MG63 (cell line): ENCODE data around the gene EDIL3. TPM values are rescaled to one million over a fixed set of nuclear protein-coding genes. Genes with fewer than 3 reads are reported as not detected.
A peak's percentile ranks its signal among the peaks of the same experiment; 100 is the strongest.
"Not testable (repeated sequence)": the region's sequence is repeated elsewhere in the genome, so short reads cannot be mapped to it uniquely, and the experiment has no call there.

Experiments
- DNase-seq: peaks from one replicate; pipeline ENCODE4 v3.0.0-alpha.2; 2020
- H3K27me3 ChIP-seq: fragments of 250-450 bp; sonication (Bioruptor Pico); 2 replicates; pipeline ENCODE4 v1.5.1; 2020; ENCODE audit warnings: mild to moderate bottlenecking, moderate library complexity
- H3K36me3 ChIP-seq: fragments of 250-450 bp; sonication (Bioruptor Pico); 2 replicates; pipeline ENCODE4 v1.5.1; 2020; ENCODE audit warnings: mild to moderate bottlenecking, moderate library complexity
- H3K4me3 ChIP-seq: fragments of 250-450 bp; sonication (Bioruptor Pico); 2 replicates; pipeline ENCODE4 v1.5.1; 2020; ENCODE audit warnings: mild to moderate bottlenecking, moderate library complexity
- H3K9me3 ChIP-seq: fragments of 250-450 bp; sonication (Bioruptor Pico); 2 replicates; pipeline ENCODE4 v1.5.1; 2020; ENCODE audit warnings: mild to moderate bottlenecking, moderate library complexity
- total RNA-seq: library from RNA; depleted of rRNA; stranded (reverse); fragments of >200 nt; shearing (Covaris generic); gene quantifications from 2 replicates; pipeline ENCODE4 v1.2.3, GENCODE V29; 2014; ENCODE audit warnings: low replicate concordance

The EDIL3 gene
- total RNA-seq, 1 experiment from 2014 or later: 3.0 TPM

- no peaks in the 10 kb centered on the region for H3K9me3 ChIP-seq
- DNase-seq: no peak
- H3K4me3 ChIP-seq: no peak overlapping the region
- no peaks in the 10 kb centered on the region for H3K36me3 ChIP-seq
- H3K27me3 ChIP-seq: no peaks in the 10 kb centered on the region
Measured at GRCh38 chr5:84343171-84343570, 41.5 kb downstream of the EDIL3 start.

DNA sequence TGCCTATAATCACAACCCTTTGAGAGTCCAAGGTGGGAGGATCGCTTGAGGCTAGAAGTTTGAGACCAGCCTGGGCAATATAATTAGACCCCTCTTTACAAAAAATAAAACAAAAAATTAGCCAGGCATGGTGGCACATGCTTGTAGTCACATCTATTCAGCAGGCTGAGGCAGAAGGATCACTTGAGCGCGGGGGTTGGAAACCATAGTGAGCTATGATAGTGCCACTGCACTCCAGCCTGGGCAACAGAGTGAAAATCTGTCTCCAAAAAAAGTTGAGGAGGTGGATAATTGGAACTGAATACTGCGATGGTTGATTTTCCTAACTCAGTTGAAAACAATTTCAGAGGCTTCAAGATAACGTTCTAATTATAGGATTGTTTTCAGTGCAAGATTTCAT, 52.6 kb downstream of the EDIL3 start:
- H3K4me3 ChIP-seq: no peak overlapping the region
- H3K36me3 ChIP-seq: no peaks in the 10 kb centered on the region
- no peak for DNase-seq
- no peaks in the 10 kb centered on the region for H3K27me3 ChIP-seq
- H3K9me3 ChIP-seq: no peaks in the 10 kb centered on the region

- H3K9me3 ChIP-seq: peaks cover 5% of the 10 kb centered on the region
- no peaks in the 10 kb centered on the region for H3K36me3 ChIP-seq
- H3K27me3 ChIP-seq: no peaks in the 10 kb centered on the region
- no peak overlapping the region for H3K4me3 ChIP-seq
- no peak for DNase-seq
Measured at GRCh38 chr5:84327591-84327990, 57.1 kb downstream of the EDIL3 start.

DNA sequence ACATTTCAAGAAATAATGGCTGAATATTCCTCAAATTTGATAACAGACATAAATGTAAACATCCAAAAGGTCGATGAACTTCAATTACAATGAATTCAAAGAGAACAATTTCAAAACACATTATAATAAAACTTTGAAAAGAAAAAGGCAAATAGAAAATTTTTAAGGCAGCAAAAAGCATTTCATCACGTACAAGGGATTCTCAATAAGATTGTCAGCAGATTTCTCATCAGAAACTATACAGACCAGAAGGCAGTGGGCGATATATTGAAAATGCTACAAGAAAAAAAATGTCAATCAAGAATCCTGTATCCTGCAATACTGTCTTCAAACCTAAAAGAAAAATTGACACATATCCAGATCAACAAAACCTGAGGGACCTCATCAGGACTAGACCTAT, 62.0 kb downstream of the EDIL3 start:
- Histone ChIP-seq H3K36me3 (no peaks in the 10 kb centered on the region), H3K9me3 (peaks cover 5% of the 10 kb centered on the region), H3K4me3 (no peak overlapping the region), H3K27me3 (no peaks in the 10 kb centered on the region)
- DNase-seq: no peak

- H3K9me3 ChIP-seq, DNase-seq, H3K27me3 ChIP-seq, H3K4me3 ChIP-seq, H3K36me3 ChIP-seq: not testable (repeated sequence)
Measured at GRCh38 chr5:84317826-84318225, 66.9 kb downstream of the EDIL3 start.

DNA sequence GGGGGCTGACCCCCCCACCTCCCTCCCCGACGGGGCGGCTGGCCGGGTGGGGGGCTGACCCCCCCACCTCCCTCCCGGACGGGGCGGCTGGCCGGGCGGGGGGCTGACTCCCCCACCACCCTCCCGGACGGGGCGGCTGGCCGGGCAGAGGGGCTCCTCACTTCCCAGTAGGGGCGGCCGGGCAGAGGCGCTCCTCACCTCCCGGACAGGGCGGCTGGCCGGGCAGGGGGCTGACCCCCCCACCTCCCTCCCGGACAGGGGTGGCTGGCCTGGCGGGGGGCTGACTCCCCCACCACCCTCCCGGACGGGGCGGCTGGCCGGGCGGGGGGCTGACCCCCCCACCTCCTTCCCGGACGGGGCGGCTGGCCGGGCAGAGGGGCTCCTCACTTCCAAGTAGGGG, 72.4 kb downstream of the EDIL3 start:
- H3K27me3 ChIP-seq, H3K9me3 ChIP-seq, H3K36me3 ChIP-seq, DNase-seq, H3K4me3 ChIP-seq: not testable (repeated sequence)

GRCh38 chr5:84309850-84310249, 74.8 kb downstream of the EDIL3 start:
- H3K27me3 ChIP-seq, H3K9me3 ChIP-seq, H3K36me3 ChIP-seq, H3K4me3 ChIP-seq, DNase-seq: not testable (repeated sequence)

- Histone ChIP-seq H3K9me3 (no peaks in the 10 kb centered on the region), H3K27me3 (no peaks in the 10 kb centered on the region), H3K36me3 (no peaks in the 10 kb centered on the region), H3K4me3 (no peak overlapping the region)
- DNase-seq: no peak
Measured at GRCh38 chr5:84306601-84307000, 78.1 kb downstream of the EDIL3 start.

DNA sequence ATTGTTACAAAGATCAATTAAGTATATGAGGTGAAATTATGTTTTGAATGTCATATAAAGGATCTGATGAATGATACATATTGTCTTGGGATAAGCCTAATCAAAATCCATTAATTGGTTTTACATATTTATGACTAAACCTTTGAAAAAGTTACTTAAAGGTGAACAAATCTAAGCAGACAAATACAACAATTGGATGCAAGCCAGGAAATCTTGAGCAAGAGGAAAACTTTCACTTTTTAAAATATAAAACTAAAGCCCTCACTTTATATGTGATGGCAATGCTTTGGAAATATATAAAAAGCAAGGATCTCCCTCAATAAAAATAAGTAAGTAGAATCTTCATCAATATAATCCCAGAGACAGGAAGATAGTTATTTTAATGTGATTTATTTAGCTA, 80.1 kb downstream of the EDIL3 start:
- Histone ChIP-seq H3K36me3 (no peaks in the 10 kb centered on the region), H3K4me3 (no peak overlapping the region), H3K9me3 (no peaks in the 10 kb centered on the region), H3K27me3 (no peaks in the 10 kb centered on the region)
- DNase-seq: no peak

DNA sequence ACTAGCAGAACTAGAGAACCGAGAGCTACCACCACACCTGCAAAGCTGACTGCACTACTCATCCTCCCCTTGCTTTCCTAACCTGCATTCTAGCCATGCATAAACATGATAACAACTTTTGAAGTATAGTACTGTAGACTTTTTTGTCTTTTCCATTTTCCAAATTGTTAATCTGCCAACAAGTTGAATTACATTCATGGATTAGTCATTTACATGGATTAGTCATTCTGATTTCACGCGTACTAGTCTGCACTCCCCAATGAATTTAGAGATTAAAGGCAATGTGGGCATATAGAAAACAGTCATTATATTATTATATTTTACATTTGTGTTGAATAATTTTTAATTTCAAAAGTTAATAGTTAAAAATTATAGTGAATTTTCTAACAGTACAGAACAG, 81.4 kb downstream of the EDIL3 start:
- Histone ChIP-seq H3K4me3 (no peak overlapping the region), H3K9me3 (no peaks in the 10 kb centered on the region), H3K36me3 (no peaks in the 10 kb centered on the region), H3K27me3 (no peaks in the 10 kb centered on the region)
- DNase-seq: no peak

GRCh38 chr5:84301535-84301934, 83.1 kb downstream of the EDIL3 start:
- no peaks in the 10 kb centered on the region for H3K9me3 ChIP-seq
- no peak for DNase-seq
- no peaks in the 10 kb centered on the region for H3K36me3 ChIP-seq
- no peak overlapping the region for H3K4me3 ChIP-seq
- no peaks in the 10 kb centered on the region for H3K27me3 ChIP-seq

GRCh38 chr5:84299959-84300358, 84.7 kb downstream of the EDIL3 start:
- H3K36me3 ChIP-seq: no peaks in the 10 kb centered on the region
- H3K27me3 ChIP-seq: 0 out of 2 replicates have a peak, but pooled peaks cover 4% of the 10 kb centered on the region
- no peaks in the 10 kb centered on the region for H3K9me3 ChIP-seq
- no peak for DNase-seq
- no peak overlapping the region for H3K4me3 ChIP-seq

GRCh38 chr5:84298628-84299027, 86.1 kb downstream of the EDIL3 start:
- no peaks in the 10 kb centered on the region for H3K9me3 ChIP-seq
- no peak overlapping the region for H3K4me3 ChIP-seq
- no peak for DNase-seq
- H3K36me3 ChIP-seq: no peaks in the 10 kb centered on the region
- 0 out of 2 replicates have a peak, but pooled peaks cover 4% of the 10 kb centered on the region for H3K27me3 ChIP-seq

DNA sequence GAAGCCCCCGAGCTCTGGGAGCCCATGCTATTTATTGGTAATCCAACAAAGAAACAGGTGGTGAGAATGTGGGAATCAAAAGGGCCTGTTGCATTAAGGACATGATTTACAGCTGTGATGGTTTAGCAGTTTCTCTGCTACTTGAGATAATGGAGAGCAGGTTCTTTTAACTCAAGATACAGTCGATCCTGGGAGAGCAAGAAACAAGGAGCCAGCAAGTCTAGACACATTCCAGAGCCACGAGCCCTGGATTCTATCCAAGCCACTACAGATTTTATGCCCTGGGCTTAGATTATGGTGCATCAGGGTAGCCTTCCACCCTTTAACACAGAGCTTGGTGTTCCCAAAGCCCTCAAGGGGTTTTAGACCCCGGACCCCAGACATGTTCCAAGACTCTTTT, 87.0 kb downstream of the EDIL3 start:
- H3K9me3 ChIP-seq, H3K36me3 ChIP-seq, H3K4me3 ChIP-seq, DNase-seq, H3K27me3 ChIP-seq: not testable (repeated sequence)

DNA sequence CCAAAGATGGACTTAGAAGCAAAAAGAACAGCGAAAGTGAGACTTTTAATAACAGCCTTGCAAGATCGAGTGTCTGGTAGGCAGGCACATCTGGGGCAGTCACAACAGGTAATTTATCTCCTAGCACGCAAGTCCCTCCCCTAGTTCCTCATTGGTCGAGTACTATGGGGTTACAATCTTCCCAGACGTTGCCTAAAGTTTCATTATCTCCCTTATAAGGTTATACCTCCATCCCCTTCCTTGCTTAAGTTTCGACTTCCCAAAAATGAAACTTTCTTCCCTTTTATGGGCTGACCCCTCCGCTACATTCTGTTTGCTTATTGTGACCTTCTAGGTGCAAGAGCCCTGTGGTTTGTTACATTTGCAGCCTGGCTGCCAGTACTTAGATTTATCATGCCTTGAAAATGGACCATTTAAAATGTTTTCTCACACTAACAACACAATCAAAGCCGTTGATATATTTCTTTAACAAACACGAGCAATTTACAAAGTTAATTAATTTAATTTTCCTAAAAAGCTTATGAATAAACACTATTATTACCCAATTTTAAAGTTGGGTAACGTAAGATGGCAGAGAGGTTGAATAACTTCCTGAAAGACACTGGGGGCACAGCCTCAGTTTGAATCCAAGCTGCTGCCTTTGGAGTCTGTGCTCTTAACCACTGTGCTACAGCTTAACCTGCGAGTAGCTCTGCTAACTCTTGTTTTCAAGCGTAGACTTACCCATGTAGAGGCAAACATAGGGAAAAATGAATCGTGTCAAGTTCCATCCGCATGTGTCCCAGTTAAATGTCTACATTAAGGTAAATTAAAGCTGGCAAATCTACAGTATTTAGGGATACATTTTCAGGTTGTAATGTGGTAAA, 91.7 kb downstream of the EDIL3 start:
- Histone ChIP-seq H3K27me3 (0 out of 2 replicates have a peak, but pooled peaks cover 4% of the 10 kb centered on the region), H3K4me3 (no peak overlapping the region), H3K36me3 (no peaks in the 10 kb centered on the region), H3K9me3 (no peaks in the 10 kb centered on the region)
- DNase-seq: no peak

DNA sequence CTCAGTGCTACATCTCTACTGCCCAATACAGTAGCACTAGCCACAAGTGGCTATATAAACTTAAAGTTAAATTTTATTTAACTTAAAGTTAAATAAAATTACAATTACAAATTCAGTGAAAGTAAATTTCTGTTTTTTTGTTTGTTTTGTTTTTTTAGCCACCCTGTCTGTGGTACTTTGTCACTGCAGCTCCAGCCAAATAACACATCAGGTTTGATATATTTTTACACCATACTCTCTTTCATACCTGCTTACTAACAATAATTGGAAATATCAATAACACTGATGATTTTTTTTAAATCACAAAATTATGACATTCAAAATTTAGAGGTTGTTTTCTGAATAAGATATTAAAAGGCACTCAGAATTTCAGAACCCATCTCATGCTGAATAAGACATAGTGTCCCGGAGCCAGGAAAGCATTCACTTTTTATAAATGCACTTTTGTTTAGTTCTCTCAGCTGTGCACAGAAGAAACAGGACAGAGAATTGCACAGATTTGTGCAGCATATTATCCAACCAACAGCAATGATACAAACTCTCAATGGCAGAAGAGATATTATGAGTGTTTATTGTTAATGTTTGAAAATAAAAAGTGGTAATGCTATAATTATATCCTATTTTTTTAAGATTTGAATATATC, 92.6 kb downstream of the EDIL3 start:
- H3K36me3 ChIP-seq: no peaks in the 10 kb centered on the region
- H3K9me3 ChIP-seq: no peaks in the 10 kb centered on the region
- H3K4me3 ChIP-seq: no peak overlapping the region
- no peak for DNase-seq
- 0 out of 2 replicates have a peak, but pooled peaks cover 4% of the 10 kb centered on the region for H3K27me3 ChIP-seq

GRCh38 chr5:84290673-84291072, 94.0 kb downstream of the EDIL3 start:
- Histone ChIP-seq H3K36me3 (no peaks in the 10 kb centered on the region), H3K4me3 (no peak overlapping the region), H3K9me3 (no peaks in the 10 kb centered on the region), H3K27me3 (0 out of 2 replicates have a peak, but pooled peaks cover 2% of the 10 kb centered on the region)
- no peak for DNase-seq

DNA sequence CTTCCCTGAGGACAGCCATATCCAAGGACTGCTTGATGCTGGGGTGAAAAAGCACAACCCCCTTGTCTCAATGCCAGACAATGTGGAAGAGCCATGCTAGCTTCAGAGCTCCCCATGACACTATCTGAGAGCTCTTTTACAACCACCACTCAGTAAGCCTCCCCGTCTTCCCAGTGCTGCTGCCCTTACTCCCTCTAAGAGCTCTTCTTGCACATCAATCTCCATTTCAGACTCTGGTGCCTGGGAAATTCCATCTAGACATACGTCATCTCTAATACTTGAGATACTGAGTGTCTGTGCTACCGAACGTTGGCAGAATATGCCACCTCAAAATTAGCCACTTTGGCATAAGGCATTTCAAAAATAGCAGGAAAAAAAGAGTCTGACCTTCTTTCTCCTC, 94.5 kb downstream of the EDIL3 start:
- H3K9me3 ChIP-seq: no peaks in the 10 kb centered on the region
- no peaks in the 10 kb centered on the region for H3K27me3 ChIP-seq
- no peak overlapping the region for H3K4me3 ChIP-seq
- peak; percentile 12 for DNase-seq
- no peaks in the 10 kb centered on the region for H3K36me3 ChIP-seq
